Lower leg skin (tissue), 4 donors: ENCODE measurements around the gene LAMB4. TPM values are rescaled to one million over a fixed set of nuclear protein-coding genes. Genes with fewer than 3 reads are reported as not detected.

ENCODE experiments used
- DNase-seq, 2 donors: peaks; one replicate each; pipeline ENCODE4 v3.0.0-alpha.2; 2019; ENCODE audit warnings: low spot score in 2 of 2
- H3K4me3 ChIP-seq: fragments of 200-600 bp; sonication (generic); 2 replicates; pipeline ENCODE4 v1.5.1; 2017; ENCODE audit warnings: mild to moderate bottlenecking, low read depth; ENCODE audit not compliant: poor library complexity, severe bottlenecking
- POLR2A ChIP-seq, 2 donors: fragments of 450-650 bp; IDR thresholded peaks; one replicate each; pipeline ENCODE4 v1.6.1; 2016 to 2017; ENCODE audit warnings: antibody characterized with exemption in 2 of 2, mild to moderate bottlenecking in 1 of 2, moderate library complexity in 1 of 2
- WGBS, 2 donors: methylation state at CpG; one replicate each; pipeline ENCODE4 v1.1.5; 2018; 5-methylcytosine and 5-hydroxymethylcytosine counted together
- intact Hi-C: fragments of 100-400 bp; cut with DNase I; formaldehyde crosslinking; loops from one replicate; pipeline ENCODE4 v1.15.0; 2023; ENCODE audit warnings: low total_unique reads
- total RNA-seq, 4 donors: library from RNA; depleted of rRNA; stranded (reverse); fragments of >200 nt; gene quantifications; one replicate each; pipeline ENCODE4 v1.1.0, GENCODE V29; 2016
- TF ChIP-seq, protein P1 (sequence below), 3 donors: fragments of 450-650 bp; IDR thresholded peaks; one replicate each; pipeline ENCODE4 v1.5.1; 2016; ENCODE audit warnings: antibody characterized with exemption in 3 of 3, mild to moderate bottlenecking in 3 of 3, moderate library complexity in 2 of 3

LAMB4 gene
- total RNA-seq, 4 donors from 2014 or later = 125 to 306 (median 156) TPM

DNA sequence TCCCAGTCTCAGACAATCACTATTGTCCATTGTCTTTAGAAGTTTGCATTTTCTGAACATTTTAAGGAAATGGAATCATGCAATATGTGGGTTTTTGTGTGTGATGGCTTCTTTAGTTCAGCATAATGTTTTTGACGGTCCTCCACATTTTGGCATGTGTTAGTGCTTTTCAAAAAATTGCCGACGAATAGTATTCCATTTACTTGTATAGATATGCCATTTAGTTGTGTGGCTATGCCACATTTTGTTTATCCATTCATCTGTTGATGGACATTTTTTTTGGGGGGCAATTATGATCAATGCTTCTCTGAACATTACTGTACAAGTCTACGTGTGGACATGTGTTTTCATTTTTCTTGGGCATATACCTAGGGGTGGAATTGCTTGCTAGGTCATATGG, 12.0 kb upstream of the LAMB4 start:
- intact Hi-C loops = no loop called here
- 89 to 91% methylated on average over 4 of the region's 4 CpGs for WGBS, 2 donors
- no peak overlapping the region for H3K4me3 ChIP-seq
- TF ChIP-seq POLR2A (IDR thresholded peaks at IDR 0.05) = no peak
- TF ChIP-seq, protein P1, sequence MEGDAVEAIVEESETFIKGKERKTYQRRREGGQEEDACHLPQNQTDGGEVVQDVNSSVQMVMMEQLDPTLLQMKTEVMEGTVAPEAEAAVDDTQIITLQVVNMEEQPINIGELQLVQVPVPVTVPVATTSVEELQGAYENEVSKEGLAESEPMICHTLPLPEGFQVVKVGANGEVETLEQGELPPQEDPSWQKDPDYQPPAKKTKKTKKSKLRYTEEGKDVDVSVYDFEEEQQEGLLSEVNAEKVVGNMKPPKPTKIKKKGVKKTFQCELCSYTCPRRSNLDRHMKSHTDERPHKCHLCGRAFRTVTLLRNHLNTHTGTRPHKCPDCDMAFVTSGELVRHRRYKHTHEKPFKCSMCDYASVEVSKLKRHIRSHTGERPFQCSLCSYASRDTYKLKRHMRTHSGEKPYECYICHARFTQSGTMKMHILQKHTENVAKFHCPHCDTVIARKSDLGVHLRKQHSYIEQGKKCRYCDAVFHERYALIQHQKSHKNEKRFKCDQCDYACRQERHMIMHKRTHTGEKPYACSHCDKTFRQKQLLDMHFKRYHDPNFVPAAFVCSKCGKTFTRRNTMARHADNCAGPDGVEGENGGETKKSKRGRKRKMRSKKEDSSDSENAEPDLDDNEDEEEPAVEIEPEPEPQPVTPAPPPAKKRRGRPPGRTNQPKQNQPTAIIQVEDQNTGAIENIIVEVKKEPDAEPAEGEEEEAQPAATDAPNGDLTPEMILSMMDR (IDR thresholded peaks at IDR 0.05) = no peak
- DNase-seq = no peak

DNA sequence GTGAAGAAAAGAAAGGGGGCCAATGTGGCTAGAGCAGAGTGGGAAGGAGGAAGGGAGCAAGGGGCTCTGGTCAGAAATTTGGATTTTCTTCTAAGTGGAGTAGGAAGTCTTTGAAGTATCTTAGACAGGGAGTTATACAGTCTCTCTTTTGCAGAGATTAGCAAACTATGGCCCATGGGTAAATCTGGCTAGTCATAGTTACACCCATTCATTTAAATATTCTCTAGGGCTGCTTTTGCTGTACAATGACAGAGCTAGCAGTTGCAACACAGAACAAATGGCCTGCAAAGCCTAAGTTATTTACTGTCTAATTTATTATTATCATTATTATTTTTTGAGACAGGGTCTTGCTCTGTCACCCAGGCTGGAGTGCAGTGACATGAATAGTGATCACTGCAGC, 10.5 kb upstream of the LAMB4 start:
- H3K4me3 ChIP-seq = no peak overlapping the region
- no peak for DNase-seq
- TF ChIP-seq POLR2A (IDR thresholded peaks at IDR 0.05) = no peak
- TF ChIP-seq, protein P1 (IDR thresholded peaks at IDR 0.05) = no peak
- intact Hi-C loops = no loop called here

DNA sequence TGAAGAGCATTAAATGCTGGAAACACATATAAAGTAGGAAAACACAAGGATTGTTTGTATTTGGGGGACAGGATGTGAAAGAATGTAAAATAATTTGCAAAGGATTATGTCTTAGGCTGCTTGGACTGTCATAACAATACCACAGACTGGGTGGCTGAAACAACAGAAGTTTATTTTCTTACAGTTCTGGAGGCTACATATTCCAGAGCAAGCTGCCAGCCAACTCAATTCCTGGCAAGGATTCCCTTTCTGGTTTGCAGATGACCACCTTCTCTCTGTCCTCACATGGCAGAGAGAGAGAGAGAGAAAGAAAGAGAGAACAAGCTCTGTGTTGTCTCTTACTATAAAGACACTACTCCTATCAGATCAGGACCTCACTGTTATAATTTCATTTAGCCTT, 8.8 kb upstream of the LAMB4 start:
- intact Hi-C loops = no loop called here
- no peak for TF ChIP-seq POLR2A (IDR thresholded peaks at IDR 0.05)
- TF ChIP-seq, protein P1 (IDR thresholded peaks at IDR 0.05) = no peak
- no peak overlapping the region for H3K4me3 ChIP-seq
- no peak for DNase-seq

DNA sequence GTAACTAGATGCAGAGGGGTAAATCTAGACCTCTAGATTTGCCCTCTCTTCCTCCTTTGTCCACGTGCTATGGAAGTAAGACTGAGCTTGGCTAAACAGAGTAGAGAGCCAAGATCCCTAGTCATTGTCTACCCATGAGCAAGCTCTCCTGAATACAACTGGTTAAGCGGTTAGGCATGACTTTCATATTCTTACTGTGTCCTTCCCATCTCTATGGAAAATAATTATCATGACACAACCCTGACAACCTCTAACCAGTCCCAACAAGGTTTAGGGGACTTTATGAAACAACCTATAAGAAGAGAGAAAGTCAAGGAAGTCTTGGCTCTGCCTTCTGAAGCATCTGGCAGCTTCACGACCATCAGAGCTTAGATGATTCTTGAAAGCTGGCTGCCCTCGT, 7.8 kb upstream of the LAMB4 start:
- intact Hi-C loops = no loop called here
- no peak for TF ChIP-seq POLR2A (IDR thresholded peaks at IDR 0.05)
- TF ChIP-seq, protein P1 (IDR thresholded peaks at IDR 0.05) = no peak
- DNase-seq = no peak
- WGBS, 2 donors = 51 to 53% methylated on average over 4 of the region's 4 CpGs
- H3K4me3 ChIP-seq = no peak overlapping the region

DNA sequence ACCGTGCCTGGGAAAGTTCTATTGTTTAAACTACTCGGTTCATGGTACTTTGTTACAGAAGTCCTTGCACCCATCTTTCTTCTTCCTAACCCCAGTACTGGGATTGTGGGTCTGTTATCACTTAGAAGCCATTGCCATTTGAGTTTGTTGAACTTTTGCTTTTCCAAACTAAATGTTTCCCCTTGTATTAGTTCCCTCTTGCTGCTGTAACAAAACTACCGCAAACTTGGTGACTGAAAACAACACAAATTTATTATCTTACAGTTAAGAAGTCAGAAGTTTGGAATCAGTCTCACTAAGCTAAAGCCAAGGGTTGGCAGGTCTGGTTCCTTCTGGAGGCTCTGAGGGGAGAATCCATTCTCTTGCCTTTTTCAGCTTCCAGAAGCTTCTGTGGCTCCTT, 6.9 kb upstream of the LAMB4 start:
- no peak for DNase-seq
- 93 to 98% methylated on average over 3 of the region's 3 CpGs for WGBS, 2 donors
- TF ChIP-seq, protein P1 (IDR thresholded peaks at IDR 0.05) = no peak
- TF ChIP-seq POLR2A (IDR thresholded peaks at IDR 0.05) = no peak
- H3K4me3 ChIP-seq = no peak overlapping the region
- intact Hi-C loops = no loop called here

DNA sequence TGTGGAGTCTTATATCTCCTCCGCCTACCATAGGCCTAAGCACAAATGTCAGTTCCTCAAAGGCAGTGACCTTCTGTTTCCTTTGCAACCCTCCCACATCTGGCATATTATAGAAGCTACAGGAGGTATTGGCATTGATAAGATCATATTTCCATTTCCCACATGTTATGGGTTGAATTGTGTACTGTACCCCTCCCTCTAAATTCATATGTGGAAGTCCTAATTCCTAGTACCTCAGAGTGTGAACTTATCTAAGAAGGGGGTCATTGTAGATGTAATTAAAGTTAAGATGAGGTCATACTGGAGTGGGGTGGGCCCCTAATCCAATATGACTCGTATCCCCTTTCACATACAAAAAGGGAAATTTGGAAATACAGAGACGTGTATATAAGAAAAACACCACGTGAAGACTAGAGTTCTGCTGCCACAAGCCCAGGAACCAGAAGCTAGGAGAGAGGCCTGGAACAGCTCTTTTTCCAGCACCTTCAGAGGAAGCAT, 6.1 kb upstream of the LAMB4 start:
- DNase-seq = no peak
- WGBS, 2 donors = 77% methylated on average over 4 of the region's 4 CpGs
- intact Hi-C loops = no loop called here
- H3K4me3 ChIP-seq = no peak overlapping the region
- TF ChIP-seq, protein P1 (IDR thresholded peaks at IDR 0.05) = no peak
